Parathyroid adenoma (tissue), 2 donors: ENCODE data around the gene ASMTL.

Experiments used
- H2AFZ ChIP-seq: fragments of 300-600 bp; sonication (generic); one replicate; pipeline ENCODE4 v1.7.0; 2017; ENCODE audit warnings: antibody characterized with exemption, mild to moderate bottlenecking
- H3K27ac ChIP-seq: fragments of 300-600 bp; sonication (generic); one replicate; pipeline ENCODE4 v1.7.0; 2017
- H3K27me3 ChIP-seq: fragments of 300-600 bp; sonication (generic); one replicate; pipeline ENCODE4 v1.7.0; 2017; ENCODE audit warnings: low read length; ENCODE audit not compliant: control insufficient read depth, insufficient read depth
- H3K36me3 ChIP-seq: fragments of 300-600 bp; sonication (generic); one replicate; pipeline ENCODE4 v1.7.0; 2017; ENCODE audit warnings: low read length; ENCODE audit not compliant: control insufficient read depth, insufficient read depth
- H3K4me1 ChIP-seq: fragments of 300-600 bp; sonication (generic); one replicate; pipeline ENCODE4 v1.7.0; 2017; ENCODE audit warnings: control low read depth
- H3K4me2 ChIP-seq: fragments of 300-600 bp; sonication (generic); one replicate; pipeline ENCODE4 v1.7.0; 2017; ENCODE audit warnings: low read length
- H3K4me3 ChIP-seq: fragments of 300-600 bp; sonication (generic); one replicate; pipeline ENCODE4 v1.7.0; 2017; ENCODE audit warnings: low read depth, low read length
- H3K79me2 ChIP-seq: fragments of 300-600 bp; sonication (generic); one replicate; pipeline ENCODE4 v1.7.0; 2017; ENCODE audit warnings: control low read depth
- H3K9ac ChIP-seq: fragments of 300-600 bp; sonication (generic); one replicate; pipeline ENCODE4 v1.7.0; 2017; ENCODE audit warnings: mild to moderate bottlenecking
- H3K9me3 ChIP-seq: fragments of 300-600 bp; sonication (generic); one replicate; pipeline ENCODE4 v1.7.0; 2017; ENCODE audit warnings: low read length; ENCODE audit not compliant: control insufficient read depth
- CTCF ChIP-seq: fragments of 300-600 bp; sonication (generic); IDR thresholded peaks from one replicate; pipeline ENCODE4 v1.7.0; 2017; ENCODE audit warnings: antibody characterized with exemption, mild to moderate bottlenecking
- donor health status: primary hyperparathyroidism.

Gene ASMTL

GRCh38 chrX:1440506-1440905 lies 12.2 kb downstream of the ASMTL start:
- no peaks in the 10 kb centered on the region for H3K79me2 ChIP-seq
- H3K4me2 ChIP-seq, result no peak overlapping the region
- H3K27me3 ChIP-seq, result no peaks in the 10 kb centered on the region
- no peaks in the 10 kb centered on the region for H3K4me1 ChIP-seq
- no peak overlapping the region for H3K9ac ChIP-seq
- no peaks in the 10 kb centered on the region for H3K36me3 ChIP-seq
- no peak for TF ChIP-seq CTCF
- no peak overlapping the region for H3K4me3 ChIP-seq
- no peak overlapping the region for H3K27ac ChIP-seq
- no peaks in the 10 kb centered on the region for H3K9me3 ChIP-seq
- no peak overlapping the region for H2AFZ ChIP-seq

- Histone ChIP-seq H3K9me3 (no peaks in the 10 kb centered on the region), H3K36me3 (no peaks in the 10 kb centered on the region), H3K79me2 (no peaks in the 10 kb centered on the region), H3K9ac (no peak overlapping the region), H3K4me3 (no peak overlapping the region), H3K4me1 (no peaks in the 10 kb centered on the region), H3K27me3 (no peaks in the 10 kb centered on the region), H3K27ac (no peak overlapping the region), H2AFZ (no peak overlapping the region), H3K4me2 (no peak overlapping the region)
- TF ChIP-seq CTCF, result no peak
Observed at GRCh38 chrX:1435241-1435895, 17.3 kb downstream of the ASMTL start.

GRCh38 chrX:1434871-1435240 lies 17.9 kb downstream of the ASMTL start:
- Histone ChIP-seq H3K36me3 (no peaks in the 10 kb centered on the region), H3K9me3 (no peaks in the 10 kb centered on the region)

GRCh38 chrX:1433646-1434357 lies 18.9 kb downstream of the ASMTL start:
- H2AFZ ChIP-seq, result no peak overlapping the region
- H3K79me2 ChIP-seq, result no peaks in the 10 kb centered on the region
- H3K9me3 ChIP-seq, result no peaks in the 10 kb centered on the region
- H3K27me3 ChIP-seq, result no peaks in the 10 kb centered on the region
- no peak overlapping the region for H3K9ac ChIP-seq
- no peak for TF ChIP-seq CTCF
- H3K36me3 ChIP-seq, result no peaks in the 10 kb centered on the region
- no peaks in the 10 kb centered on the region for H3K4me1 ChIP-seq
- no peak overlapping the region for H3K4me2 ChIP-seq
- H3K4me3 ChIP-seq, result no peak overlapping the region
- no peak overlapping the region for H3K27ac ChIP-seq

More at GRCh38 chrX:1434871-1435240, 17.9 kb downstream of the ASMTL start:
- no peaks in the 10 kb centered on the region for H3K79me2 ChIP-seq
- H3K4me3 ChIP-seq, result no peak overlapping the region
- H2AFZ ChIP-seq, result no peak overlapping the region
- H3K27me3 ChIP-seq, result no peaks in the 10 kb centered on the region
- H3K4me1 ChIP-seq, result no peaks in the 10 kb centered on the region
- no peak overlapping the region for H3K9ac ChIP-seq
- TF ChIP-seq CTCF, result no peak
- H3K4me2 ChIP-seq, result no peak overlapping the region
- no peak overlapping the region for H3K27ac ChIP-seq

- no peaks in the 10 kb centered on the region for H3K79me2 ChIP-seq
Observed at GRCh38 chrX:1430451-1430850, 22.3 kb downstream of the ASMTL start.

More at GRCh38 chrX:1430451-1430850, 22.3 kb downstream of the ASMTL start:
- Histone ChIP-seq H3K9ac (no peak overlapping the region), H3K4me3 (no peak overlapping the region), H3K27me3 (no peaks in the 10 kb centered on the region), H2AFZ (no peak overlapping the region), H3K4me1 (no peaks in the 10 kb centered on the region), H3K9me3 (no peaks in the 10 kb centered on the region), H3K27ac (no peak overlapping the region), H3K4me2 (no peak overlapping the region), H3K36me3 (no peaks in the 10 kb centered on the region)
- no peak for TF ChIP-seq CTCF
